GM12878 (cell line): Measurements from ENCODE around the gene KCNK7.

Source experiments
- EGR1 ChIP-seq, 2 experiments: IDR thresholded peaks; 1 replicate in 1 of 2; 2 replicates in 1 of 2; pipeline ENCODE4 v1.6.1; 2011 to 2012; ENCODE audit warnings: low read depth in 2 of 2, low read length in 2 of 2, borderline replicate concordance in 1 of 2, mild to moderate bottlenecking in 1 of 2, moderate library complexity in 1 of 2
- NBN ChIP-seq: fragments of 450-650 bp; IDR thresholded peaks from 2 replicates; pipeline ENCODE4 v1.6.1; 2016
- RAD21 ChIP-seq: IDR thresholded peaks from 2 replicates; pipeline ENCODE4 v1.6.1; 2011; ENCODE audit warnings: mild to moderate bottlenecking, low read depth, low read length, moderate library complexity; ENCODE audit not compliant: insufficient read depth

DNA sequence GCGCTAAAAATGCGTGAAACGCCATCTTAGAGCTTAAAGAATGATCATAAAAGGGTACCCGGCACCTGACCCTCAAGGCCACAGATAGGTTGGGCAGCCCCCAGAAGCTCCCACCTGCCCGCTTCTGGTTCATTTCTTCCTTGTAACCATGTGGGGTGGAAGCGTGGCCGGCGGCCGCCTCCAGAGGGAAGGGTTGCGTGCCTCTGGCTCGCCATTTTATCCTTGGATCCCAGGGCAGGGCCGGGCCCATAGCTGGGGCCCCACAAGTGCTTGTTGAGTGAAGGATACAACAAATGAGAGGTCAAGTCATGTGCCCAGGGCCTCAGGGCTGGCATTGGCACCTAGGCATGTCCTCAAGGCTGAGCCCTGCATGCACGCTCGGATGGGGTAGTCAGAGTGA, 25.9 kb upstream of the KCNK7 start:
- TF ChIP-seq NBN (no peak), EGR1 (IDR thresholded peaks at IDR 0.05; ENCODE audit: borderline replicate concordance in 1 of 2, low read depth in 2 of 2, low read length in 2 of 2) (no peak), RAD21 (no peak)
